Measurements from ENCODE around the gene DUSP3. TPM values are rescaled to one million over a fixed set of nuclear protein-coding genes. Genes with fewer than 3 reads are reported as not detected.

Gene DUSP3
- total RNA-seq, 2 donors from 2014 or later: 25.4 to 31.0 TPM

DNA sequence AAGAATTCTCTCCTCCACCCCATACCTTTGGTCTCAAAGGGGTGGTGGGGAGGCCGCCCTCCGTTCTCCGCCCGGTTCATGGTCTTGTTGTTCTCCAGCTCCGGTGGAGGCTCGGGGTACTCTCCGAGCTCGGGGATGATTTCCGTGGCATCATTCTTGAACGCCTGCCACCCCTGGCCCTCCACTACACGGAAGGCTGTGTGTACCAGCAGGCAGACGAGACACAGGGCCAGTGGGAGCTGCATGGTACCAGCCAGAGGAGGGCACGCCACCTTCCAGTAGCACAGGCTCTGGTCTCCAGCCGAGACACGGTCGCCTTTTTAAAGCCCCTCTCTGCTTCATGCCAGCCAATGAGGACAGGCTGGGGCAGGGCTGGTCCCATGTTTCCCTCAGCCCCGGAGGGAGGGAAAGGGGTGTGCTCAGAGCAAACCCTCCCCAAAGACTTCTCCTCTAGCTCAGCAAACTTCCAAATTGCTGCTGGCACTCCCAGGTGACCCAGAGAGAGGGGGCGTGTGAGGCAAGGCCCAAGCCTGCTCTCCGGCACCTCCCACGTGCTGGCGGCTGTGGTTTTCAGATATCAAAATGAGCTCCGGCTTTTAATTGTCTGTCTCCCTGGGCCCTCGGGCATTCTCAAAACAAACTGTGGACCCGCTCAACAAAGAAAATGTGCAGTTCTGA lies 20.1 kb downstream of the DUSP3 start, which contains the start of gene SOST:
TSS of gene SOST (minus strand) at position 295 of the 678 bp plus-strand sequence. CDS start at position 245, 50 bp downstream.
- no peaks in the 10 kb centered on the region for H3K36me3 ChIP-seq (ENCODE audit: control insufficient read depth, insufficient read depth, low read length)
- no peak for DNase-seq
- no peaks in the 10 kb centered on the region for H3K9me3 Mint-ChIP-seq
- H3K4me1 Mint-ChIP-seq: peaks cover 10% of the 10 kb centered on the region
- no peak within 1 kb of the TSS for H3K4me3 ChIP-seq (ENCODE audit: low read length)
- H3K36me3 Mint-ChIP-seq (ENCODE audit: low read depth): no peaks in the 10 kb centered on the region
- H3K4me1 ChIP-seq (ENCODE audit: control insufficient read depth, insufficient read depth, low read length): no peaks in the 10 kb centered on the region
- no peak within 1 kb of the TSS for H3K4me3 Mint-ChIP-seq
- H3K27me3 ChIP-seq (ENCODE audit: control insufficient read depth, insufficient read depth, low read length, poor library complexity, severe bottlenecking): peaks cover 12% of the 10 kb centered on the region
- H3K27ac Mint-ChIP-seq: no peak within 1 kb of the TSS
- H3K27ac ChIP-seq (ENCODE audit: low read depth, low read length): no peak within 1 kb of the TSS
- TF ChIP-seq, protein P1, sequence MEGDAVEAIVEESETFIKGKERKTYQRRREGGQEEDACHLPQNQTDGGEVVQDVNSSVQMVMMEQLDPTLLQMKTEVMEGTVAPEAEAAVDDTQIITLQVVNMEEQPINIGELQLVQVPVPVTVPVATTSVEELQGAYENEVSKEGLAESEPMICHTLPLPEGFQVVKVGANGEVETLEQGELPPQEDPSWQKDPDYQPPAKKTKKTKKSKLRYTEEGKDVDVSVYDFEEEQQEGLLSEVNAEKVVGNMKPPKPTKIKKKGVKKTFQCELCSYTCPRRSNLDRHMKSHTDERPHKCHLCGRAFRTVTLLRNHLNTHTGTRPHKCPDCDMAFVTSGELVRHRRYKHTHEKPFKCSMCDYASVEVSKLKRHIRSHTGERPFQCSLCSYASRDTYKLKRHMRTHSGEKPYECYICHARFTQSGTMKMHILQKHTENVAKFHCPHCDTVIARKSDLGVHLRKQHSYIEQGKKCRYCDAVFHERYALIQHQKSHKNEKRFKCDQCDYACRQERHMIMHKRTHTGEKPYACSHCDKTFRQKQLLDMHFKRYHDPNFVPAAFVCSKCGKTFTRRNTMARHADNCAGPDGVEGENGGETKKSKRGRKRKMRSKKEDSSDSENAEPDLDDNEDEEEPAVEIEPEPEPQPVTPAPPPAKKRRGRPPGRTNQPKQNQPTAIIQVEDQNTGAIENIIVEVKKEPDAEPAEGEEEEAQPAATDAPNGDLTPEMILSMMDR (conservative IDR thresholded peaks at IDR 0.05): no peak
- 92 to 96% methylated on average over 23 to 24 of the region's 24 CpGs for WGBS, 2 experiments (ENCODE audit: insufficient coverage in 1 of 2, insufficient read length in 1 of 2)
- H3K9me3 ChIP-seq (ENCODE audit: control insufficient read depth, low read length): no peaks in the 10 kb centered on the region
- H3K27me3 Mint-ChIP-seq (ENCODE audit: insufficient read depth): peaks cover 40% of the 10 kb centered on the region
- H3K9ac ChIP-seq (ENCODE audit: extremely low read depth, low read length, poor library complexity, severe bottlenecking): no peak within 1 kb of the TSS

DNA sequence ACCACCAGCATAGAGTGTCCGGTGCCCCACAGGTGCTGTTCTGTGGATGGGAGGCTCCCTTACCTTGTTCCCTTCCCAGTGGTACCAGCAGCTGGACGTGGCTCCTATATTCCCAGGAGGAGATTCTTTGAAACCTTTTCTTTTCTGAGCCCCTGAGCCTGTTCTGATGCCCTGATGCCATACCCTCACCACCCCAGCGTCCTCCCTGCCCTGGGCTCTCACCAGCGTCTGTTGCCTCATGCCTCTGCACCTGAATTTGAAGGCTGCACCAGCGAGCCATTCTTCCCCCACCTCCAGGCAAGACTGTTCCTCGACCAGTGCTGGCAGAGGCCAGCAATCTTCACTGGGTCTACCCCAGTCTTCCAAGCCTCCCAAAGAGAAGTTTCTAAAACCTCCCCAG lies 20.7 kb downstream of the DUSP3 start:
- Mint-ChIP-seq H3K4me3 (no peak overlapping the region), H3K27ac (no peak overlapping the region), H3K27me3 (ENCODE audit: insufficient read depth) (peaks cover 45% of the 10 kb centered on the region), H3K36me3 (ENCODE audit: low read depth) (no peaks in the 10 kb centered on the region), H3K4me1 (peaks cover 10% of the 10 kb centered on the region), H3K9me3 (no peaks in the 10 kb centered on the region)
- H3K27me3 ChIP-seq (ENCODE audit: control insufficient read depth, insufficient read depth, low read length, poor library complexity, severe bottlenecking): peaks cover 12% of the 10 kb centered on the region
- no peak for DNase-seq
- TF ChIP-seq, protein P1 (conservative IDR thresholded peaks at IDR 0.05): no peak
- H3K36me3 ChIP-seq (ENCODE audit: control insufficient read depth, insufficient read depth, low read length): no peaks in the 10 kb centered on the region
- no peak overlapping the region for H3K9ac ChIP-seq (ENCODE audit: extremely low read depth, low read length, poor library complexity, severe bottlenecking)
- H3K4me3 ChIP-seq (ENCODE audit: low read length): no peak overlapping the region
- H3K27ac ChIP-seq (ENCODE audit: low read depth, low read length): no peak overlapping the region
- H3K4me1 ChIP-seq (ENCODE audit: control insufficient read depth, insufficient read depth, low read length): no peaks in the 10 kb centered on the region
- no peaks in the 10 kb centered on the region for H3K9me3 ChIP-seq (ENCODE audit: control insufficient read depth, low read length)
- 89 to 100% methylated on average over 1 to 6 of the region's 6 CpGs for WGBS, 2 experiments (ENCODE audit: insufficient coverage in 1 of 2, insufficient read length in 1 of 2)

DNA sequence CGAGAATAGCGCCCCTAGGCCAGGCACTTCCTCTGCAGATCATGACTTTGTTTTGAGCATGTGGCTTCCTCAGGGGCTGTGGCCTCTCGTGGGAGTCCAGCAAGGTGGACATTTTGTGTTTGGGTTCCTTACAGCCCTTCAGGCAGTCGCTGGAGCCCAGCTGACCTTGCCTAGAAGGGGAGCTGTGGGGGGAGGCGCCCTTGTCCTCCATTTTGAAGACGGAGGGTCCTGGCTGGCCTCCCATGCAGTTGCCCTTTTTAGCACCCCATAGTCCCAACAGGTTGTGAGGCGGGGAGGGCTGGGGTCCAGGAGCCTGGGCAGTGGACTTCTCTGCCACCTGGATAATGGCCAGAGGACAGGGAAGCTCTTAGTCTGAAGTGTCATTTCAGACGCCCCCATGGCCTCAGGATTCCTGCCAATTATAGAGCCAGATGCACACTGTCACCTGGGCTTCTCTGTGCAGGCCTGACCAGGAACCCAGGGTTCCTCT lies 21.6 kb downstream of the DUSP3 start:
- H3K27me3 ChIP-seq (ENCODE audit: control insufficient read depth, insufficient read depth, low read length, poor library complexity, severe bottlenecking): peaks cover 12% of the 10 kb centered on the region
- no peak overlapping the region for H3K27ac ChIP-seq (ENCODE audit: low read depth, low read length)
- H3K36me3 Mint-ChIP-seq (ENCODE audit: low read depth): no peaks in the 10 kb centered on the region
- H3K4me3 Mint-ChIP-seq: no peak overlapping the region
- H3K4me1 ChIP-seq (ENCODE audit: control insufficient read depth, insufficient read depth, low read length): no peaks in the 10 kb centered on the region
- H3K9ac ChIP-seq (ENCODE audit: extremely low read depth, low read length, poor library complexity, severe bottlenecking): no peak overlapping the region
- H3K9me3 ChIP-seq (ENCODE audit: control insufficient read depth, low read length): no peaks in the 10 kb centered on the region
- TF ChIP-seq, protein P1 (conservative IDR thresholded peaks at IDR 0.05): no peak
- H3K4me3 ChIP-seq (ENCODE audit: low read length): no peak overlapping the region
- peaks cover 51% of the 10 kb centered on the region for H3K27me3 Mint-ChIP-seq (ENCODE audit: insufficient read depth)
- no peak overlapping the region for H3K27ac Mint-ChIP-seq
- no peak for DNase-seq
- peaks cover 10% of the 10 kb centered on the region for H3K4me1 Mint-ChIP-seq
- no peaks in the 10 kb centered on the region for H3K36me3 ChIP-seq (ENCODE audit: control insufficient read depth, insufficient read depth, low read length)
- 92% methylated on average over 4 to 8 of the region's 8 CpGs for WGBS, 2 experiments (ENCODE audit: insufficient coverage in 1 of 2, insufficient read length in 1 of 2)
- H3K9me3 Mint-ChIP-seq: no peaks in the 10 kb centered on the region

Measured in endodermal cell (in vitro differentiated cells).